KMS-11 (cell line): ENCODE measurements around the gene LRBA.

Source experiments
- H2AFZ ChIP-seq: fragments of 200-600 bp; sonication (generic); 2 replicates; pipeline ENCODE4 v1.6.1; 2016; ENCODE audit warnings: antibody characterized with exemption, mixed run types, low read depth
- H3K27ac ChIP-seq: fragments of 200-600 bp; sonication (generic); 2 replicates; pipeline ENCODE4 v1.6.1; 2016; ENCODE audit warnings: mild to moderate bottlenecking, mixed run types
- H3K27me3 ChIP-seq: fragments of 200-600 bp; sonication (generic); 2 replicates; pipeline ENCODE4 v1.6.1; 2017; ENCODE audit warnings: mild to moderate bottlenecking, low read depth, mixed run types, moderate library complexity; ENCODE audit not compliant: insufficient read depth
- H3K36me3 ChIP-seq: fragments of 200-600 bp; sonication (generic); 2 replicates; pipeline ENCODE4 v1.6.1; 2017; ENCODE audit warnings: mild to moderate bottlenecking, mixed run types; ENCODE audit not compliant: insufficient read depth
- H3K4me1 ChIP-seq: fragments of 200-600 bp; sonication (generic); 2 replicates; pipeline ENCODE4 v1.6.1; 2016; ENCODE audit warnings: mild to moderate bottlenecking, low read depth, mixed run types; ENCODE audit not compliant: poor library complexity, severe bottlenecking
- H3K4me2 ChIP-seq: fragments of 200-600 bp; sonication (generic); 2 replicates; pipeline ENCODE4 v1.7.0; 2016; ENCODE audit warnings: mild to moderate bottlenecking, mixed run types
- H3K4me3 ChIP-seq: fragments of 200-600 bp; sonication (generic); IDR thresholded peaks from 2 replicates; pipeline ENCODE4 v1.6.1; 2017; ENCODE audit warnings: low read depth, low read length, mixed read lengths; ENCODE audit not compliant: insufficient read depth
- H3K79me2 ChIP-seq: fragments of 200-600 bp; sonication (generic); 2 replicates; pipeline ENCODE4 v1.6.1; 2016; ENCODE audit warnings: low read depth, mixed run types; ENCODE audit not compliant: insufficient read depth
- H3K9ac ChIP-seq: fragments of 200-600 bp; sonication (generic); 2 replicates; pipeline ENCODE4 v1.6.1; 2016; ENCODE audit warnings: mild to moderate bottlenecking, mixed run types
- H4K20me1 ChIP-seq: fragments of 200-600 bp; sonication (generic); 2 replicates; pipeline ENCODE4 v1.6.1; 2016; ENCODE audit warnings: mild to moderate bottlenecking, mixed run types; ENCODE audit not compliant: insufficient read depth
- TF ChIP-seq, protein P1 (sequence below): fragments of 200-600 bp; sonication (generic); conservative IDR thresholded peaks from 2 replicates; pipeline ENCODE4 v1.6.1; 2017; ENCODE audit warnings: low read depth, mild to moderate bottlenecking, antibody characterized with exemption, low read length, moderate library complexity, mixed read lengths

The LRBA gene

DNA sequence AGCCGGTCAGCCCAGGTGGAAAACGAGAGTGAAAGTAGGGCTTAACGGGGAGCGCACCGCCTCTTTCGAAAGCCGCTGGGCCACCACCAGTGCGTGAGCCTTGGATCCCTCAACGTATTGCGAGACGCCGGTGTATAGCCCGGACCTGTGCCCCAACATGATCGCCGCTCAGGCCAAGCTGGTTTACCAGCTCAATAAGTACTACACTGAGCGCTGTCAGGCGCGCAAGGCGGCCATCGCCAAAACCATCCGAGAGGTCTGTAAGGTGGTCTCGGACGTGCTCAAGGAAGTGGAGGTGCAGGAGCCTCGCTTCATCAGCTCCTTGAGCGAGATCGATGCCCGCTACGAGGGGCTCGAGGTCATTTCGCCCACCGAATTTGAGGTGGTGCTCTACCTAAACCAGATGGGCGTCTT lies 432.2 kb downstream of the LRBA start:
- no peaks in the 10 kb centered on the region for H3K36me3 ChIP-seq
- H4K20me1 ChIP-seq = no peaks in the 10 kb centered on the region
- H3K4me3 ChIP-seq = no peak overlapping the region
- no peak overlapping the region for H3K27ac ChIP-seq
- no peak overlapping the region for H3K4me2 ChIP-seq
- TF ChIP-seq, protein P1, sequence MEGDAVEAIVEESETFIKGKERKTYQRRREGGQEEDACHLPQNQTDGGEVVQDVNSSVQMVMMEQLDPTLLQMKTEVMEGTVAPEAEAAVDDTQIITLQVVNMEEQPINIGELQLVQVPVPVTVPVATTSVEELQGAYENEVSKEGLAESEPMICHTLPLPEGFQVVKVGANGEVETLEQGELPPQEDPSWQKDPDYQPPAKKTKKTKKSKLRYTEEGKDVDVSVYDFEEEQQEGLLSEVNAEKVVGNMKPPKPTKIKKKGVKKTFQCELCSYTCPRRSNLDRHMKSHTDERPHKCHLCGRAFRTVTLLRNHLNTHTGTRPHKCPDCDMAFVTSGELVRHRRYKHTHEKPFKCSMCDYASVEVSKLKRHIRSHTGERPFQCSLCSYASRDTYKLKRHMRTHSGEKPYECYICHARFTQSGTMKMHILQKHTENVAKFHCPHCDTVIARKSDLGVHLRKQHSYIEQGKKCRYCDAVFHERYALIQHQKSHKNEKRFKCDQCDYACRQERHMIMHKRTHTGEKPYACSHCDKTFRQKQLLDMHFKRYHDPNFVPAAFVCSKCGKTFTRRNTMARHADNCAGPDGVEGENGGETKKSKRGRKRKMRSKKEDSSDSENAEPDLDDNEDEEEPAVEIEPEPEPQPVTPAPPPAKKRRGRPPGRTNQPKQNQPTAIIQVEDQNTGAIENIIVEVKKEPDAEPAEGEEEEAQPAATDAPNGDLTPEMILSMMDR = no peak
- no peaks in the 10 kb centered on the region for H3K27me3 ChIP-seq
- no peak overlapping the region for H2AFZ ChIP-seq
- no peak overlapping the region for H3K9ac ChIP-seq
- H3K79me2 ChIP-seq = no peaks in the 10 kb centered on the region
- no peaks in the 10 kb centered on the region for H3K4me1 ChIP-seq

DNA sequence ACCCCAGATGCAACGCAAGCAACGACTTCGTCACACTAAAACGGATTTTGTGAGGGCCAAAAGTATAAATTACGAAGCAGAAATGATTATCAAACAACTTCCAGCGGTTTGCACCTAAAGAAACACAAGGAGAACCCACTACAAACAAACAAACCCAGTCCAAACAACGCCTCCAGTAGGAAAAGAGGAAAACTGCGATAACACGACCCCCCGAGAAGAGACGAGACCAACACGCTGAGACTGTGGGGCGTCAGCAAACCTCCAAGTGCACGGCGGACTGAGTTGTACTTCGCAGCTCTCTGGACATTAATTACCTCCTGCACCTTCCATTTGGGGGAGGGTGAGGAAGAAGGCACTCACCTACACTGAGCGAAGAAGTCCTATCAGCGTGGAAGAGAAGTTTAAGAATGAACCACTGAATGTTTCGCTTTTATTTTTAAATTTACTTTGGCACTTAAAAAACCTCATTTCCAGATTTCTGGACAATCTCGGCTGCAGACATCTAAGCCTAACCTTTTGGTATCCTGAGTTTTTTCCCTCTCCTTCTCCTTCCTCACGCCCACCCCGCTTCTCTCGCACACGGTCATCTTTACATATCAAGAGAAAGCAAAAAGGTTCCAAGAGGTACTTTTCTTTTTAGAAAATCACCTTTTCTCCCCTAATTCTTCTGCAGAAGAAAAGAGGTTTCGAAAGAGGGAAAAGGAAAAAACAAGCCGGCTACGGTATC lies 432.8 kb downstream of the LRBA start, which contains the start of gene MAB21L2:
Gene MAB21L2 (plus strand): TSS at position 6 of the 727 bp plus-strand sequence. CDS start 879 bp downstream, outside the sequence.
- Histone ChIP-seq H3K27ac (no peak within 1 kb of the TSS), H3K79me2 (no peaks in the 10 kb centered on the region), H3K36me3 (no peaks in the 10 kb centered on the region), H3K27me3 (no peaks in the 10 kb centered on the region), H3K4me3 (no peak within 1 kb of the TSS), H3K4me2 (no peak within 1 kb of the TSS), H2AFZ (no peak within 1 kb of the TSS), H4K20me1 (no peaks in the 10 kb centered on the region), H3K4me1 (no peaks in the 10 kb centered on the region), H3K9ac (no peak within 1 kb of the TSS)
- TF ChIP-seq, protein P1 = no peak

DNA sequence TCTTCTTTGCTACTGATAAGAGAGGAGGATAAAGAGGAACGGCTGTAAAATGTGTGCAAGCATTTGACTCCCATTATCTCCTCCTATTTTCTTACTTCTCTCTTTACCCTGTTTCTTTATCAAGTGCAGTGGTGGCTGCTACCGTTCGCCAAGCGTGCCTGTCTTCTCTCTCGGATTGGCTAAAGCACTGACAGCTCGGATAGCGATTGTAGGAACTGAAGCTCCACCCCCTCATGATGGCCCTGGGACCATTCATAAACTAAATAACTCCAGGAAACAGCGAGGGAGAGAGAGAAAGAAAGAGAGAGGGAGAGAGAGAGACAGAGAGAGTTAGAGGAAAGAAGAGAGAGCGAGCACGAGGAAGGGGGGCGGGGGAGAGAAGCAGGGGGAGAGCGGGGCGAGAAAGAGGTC lies 433.4 kb downstream of the LRBA start:
- Histone ChIP-seq H3K9ac (no peak overlapping the region), H2AFZ (no peak overlapping the region), H3K36me3 (no peaks in the 10 kb centered on the region), H3K4me2 (no peak overlapping the region), H3K27ac (no peak overlapping the region), H3K27me3 (no peaks in the 10 kb centered on the region), H3K79me2 (no peaks in the 10 kb centered on the region), H3K4me1 (no peaks in the 10 kb centered on the region), H3K4me3 (no peak overlapping the region), H4K20me1 (no peaks in the 10 kb centered on the region)
- TF ChIP-seq, protein P1 = no peak

DNA sequence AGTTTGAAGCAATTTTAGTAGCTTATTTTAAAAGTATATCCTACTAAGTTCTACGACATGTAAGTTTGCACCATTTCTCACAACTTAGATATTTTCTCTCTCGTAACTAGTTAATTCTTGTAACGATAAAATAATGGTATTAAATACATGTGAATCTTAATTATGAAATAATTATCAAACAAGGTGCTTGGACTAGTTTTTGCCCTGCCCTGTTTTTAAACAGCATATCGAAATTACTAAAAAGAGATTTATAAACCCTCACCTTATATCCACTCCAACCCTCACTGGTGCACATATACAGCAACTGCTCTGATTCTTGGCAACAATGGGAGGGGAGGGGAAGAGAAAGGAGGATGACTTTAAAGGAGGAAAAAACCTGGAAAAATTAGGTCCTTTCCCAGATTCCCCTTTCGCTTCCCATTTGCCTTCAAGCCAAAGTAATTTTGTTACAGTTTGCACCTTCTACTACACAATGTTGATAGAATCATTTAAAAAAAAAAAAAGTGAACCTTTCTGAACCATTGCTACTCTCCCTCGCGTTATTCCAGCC lies 434.0 kb downstream of the LRBA start:
- H3K4me2 ChIP-seq = no peak overlapping the region
- no peak overlapping the region for H3K4me3 ChIP-seq
- H3K9ac ChIP-seq = no peak overlapping the region
- no peak overlapping the region for H3K27ac ChIP-seq
- no peaks in the 10 kb centered on the region for H3K4me1 ChIP-seq
- no peaks in the 10 kb centered on the region for H3K27me3 ChIP-seq
- no peaks in the 10 kb centered on the region for H3K36me3 ChIP-seq
- H3K79me2 ChIP-seq = no peaks in the 10 kb centered on the region
- no peak overlapping the region for H2AFZ ChIP-seq
- no peaks in the 10 kb centered on the region for H4K20me1 ChIP-seq
- TF ChIP-seq, protein P1 = no peak
